ENCODE data around the gene TMEM248.

DNA sequence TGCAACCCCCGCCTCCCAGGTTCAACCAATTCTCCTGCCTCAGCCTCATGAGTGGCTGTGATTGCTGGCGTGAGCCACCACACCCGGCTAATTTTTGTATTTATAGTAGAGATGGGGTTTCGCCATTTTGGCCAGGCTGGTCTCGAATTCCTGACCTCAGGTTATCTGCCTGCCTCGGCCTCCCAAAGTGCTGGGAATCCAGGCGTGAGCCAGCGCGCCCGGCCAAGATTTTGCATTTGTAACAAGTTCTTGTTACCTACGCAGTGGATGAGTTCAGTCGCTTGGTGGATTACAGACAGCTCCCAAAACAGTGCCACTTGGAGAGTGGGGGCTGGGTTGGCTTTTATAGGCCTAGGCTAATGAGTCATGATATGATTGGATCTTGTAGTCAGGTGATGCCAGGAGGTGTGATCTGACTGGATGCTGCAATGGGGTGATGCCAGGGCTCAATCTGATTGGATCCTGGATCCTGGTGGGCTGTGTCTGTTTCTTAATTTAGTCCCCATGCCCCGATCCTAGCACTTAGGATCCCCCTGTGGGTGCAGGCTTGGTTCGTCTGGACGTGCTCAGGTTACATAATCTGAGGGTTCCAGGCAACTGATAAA, 54.1 kb downstream of the TMEM248 start:
- TF ChIP-seq, protein P1, sequence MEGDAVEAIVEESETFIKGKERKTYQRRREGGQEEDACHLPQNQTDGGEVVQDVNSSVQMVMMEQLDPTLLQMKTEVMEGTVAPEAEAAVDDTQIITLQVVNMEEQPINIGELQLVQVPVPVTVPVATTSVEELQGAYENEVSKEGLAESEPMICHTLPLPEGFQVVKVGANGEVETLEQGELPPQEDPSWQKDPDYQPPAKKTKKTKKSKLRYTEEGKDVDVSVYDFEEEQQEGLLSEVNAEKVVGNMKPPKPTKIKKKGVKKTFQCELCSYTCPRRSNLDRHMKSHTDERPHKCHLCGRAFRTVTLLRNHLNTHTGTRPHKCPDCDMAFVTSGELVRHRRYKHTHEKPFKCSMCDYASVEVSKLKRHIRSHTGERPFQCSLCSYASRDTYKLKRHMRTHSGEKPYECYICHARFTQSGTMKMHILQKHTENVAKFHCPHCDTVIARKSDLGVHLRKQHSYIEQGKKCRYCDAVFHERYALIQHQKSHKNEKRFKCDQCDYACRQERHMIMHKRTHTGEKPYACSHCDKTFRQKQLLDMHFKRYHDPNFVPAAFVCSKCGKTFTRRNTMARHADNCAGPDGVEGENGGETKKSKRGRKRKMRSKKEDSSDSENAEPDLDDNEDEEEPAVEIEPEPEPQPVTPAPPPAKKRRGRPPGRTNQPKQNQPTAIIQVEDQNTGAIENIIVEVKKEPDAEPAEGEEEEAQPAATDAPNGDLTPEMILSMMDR (IDR thresholded peaks at IDR 0.05 in 8 of 11, conservative IDR thresholded peaks at IDR 0.05 in 3 of 11) = no peak
- TF ChIP-seq POLR2A (IDR thresholded peaks at IDR 0.05) = no peak

Measured in spleen (tissue), 7 donors.